HG03066 (cell line): ENCODE data around the gene TEX261.

Experiments used
- ATAC-seq: cut with Tn5 transposase; IDR thresholded peaks from one replicate; pipeline ENCODE4 v1.9.1; 2021; ENCODE audit warnings: low read depth; ENCODE audit not compliant: unreplicated experiment

Gene TEX261

GRCh38 chr2:70939001-70939838 lies 55.5 kb downstream of the TEX261 start:
- no peak for ATAC-seq

- no peak for ATAC-seq
Observed at GRCh38 chr2:70938586-70938950, 56.1 kb downstream of the TEX261 start.

GRCh38 chr2:70937866-70938585 lies 56.6 kb downstream of the TEX261 start:
- no peak for ATAC-seq

GRCh38 chr2:70936979-70937811 lies 57.5 kb downstream of the TEX261 start:
- no peak for ATAC-seq

GRCh38 chr2:70936165-70936978 lies 58.3 kb downstream of the TEX261 start:
- ATAC-seq, result no peak
